Thyroid gland (tissue), 4 donors: Measurements from ENCODE around the gene CAMK1D.

Source experiments
- POLR2A ChIP-seq, 2 donors: fragments of 450-650 bp; IDR thresholded peaks; one replicate each; pipeline ENCODE4 v1.6.1; 2017; ENCODE audit warnings: antibody characterized with exemption in 2 of 2, mild to moderate bottlenecking in 2 of 2, moderate library complexity in 1 of 2
- TF ChIP-seq, protein P1 (sequence below), 6 experiments: fragments of 200-600 bp in 3 of 6; fragments of 450-650 bp in 3 of 6; sonication (generic) in 3 of 6; IDR thresholded peaks; one replicate each; pipeline ENCODE4 v1.5.1; 2016 to 2019; ENCODE audit warnings: antibody characterized with exemption in 6 of 6, mild to moderate bottlenecking in 2 of 6, inconsistent platforms in 1 of 6, moderate library complexity in 1 of 6

DNA sequence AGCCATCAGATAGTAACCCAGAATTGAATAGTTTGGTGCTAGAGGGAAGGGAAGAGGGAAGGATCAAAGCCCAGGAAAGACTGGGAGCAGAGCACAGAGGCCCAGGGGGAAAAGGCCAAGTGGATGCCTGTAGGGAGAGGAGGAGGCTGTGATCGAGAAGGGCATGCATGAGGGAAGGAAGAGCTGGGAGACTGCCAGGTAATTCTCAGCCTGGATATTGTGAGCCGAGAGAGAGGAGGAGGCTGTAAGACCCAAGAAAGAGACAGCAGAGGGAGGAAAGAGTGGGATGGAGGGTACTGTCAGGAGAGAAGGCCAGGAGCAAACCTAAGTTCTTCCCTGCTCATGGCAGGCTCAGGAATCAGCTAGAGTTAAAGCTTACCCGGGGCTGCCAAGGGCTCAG is 474.0 kb downstream of the CAMK1D start:
- no peak for TF ChIP-seq POLR2A (IDR thresholded peaks at IDR 0.05)
- TF ChIP-seq, protein P1, sequence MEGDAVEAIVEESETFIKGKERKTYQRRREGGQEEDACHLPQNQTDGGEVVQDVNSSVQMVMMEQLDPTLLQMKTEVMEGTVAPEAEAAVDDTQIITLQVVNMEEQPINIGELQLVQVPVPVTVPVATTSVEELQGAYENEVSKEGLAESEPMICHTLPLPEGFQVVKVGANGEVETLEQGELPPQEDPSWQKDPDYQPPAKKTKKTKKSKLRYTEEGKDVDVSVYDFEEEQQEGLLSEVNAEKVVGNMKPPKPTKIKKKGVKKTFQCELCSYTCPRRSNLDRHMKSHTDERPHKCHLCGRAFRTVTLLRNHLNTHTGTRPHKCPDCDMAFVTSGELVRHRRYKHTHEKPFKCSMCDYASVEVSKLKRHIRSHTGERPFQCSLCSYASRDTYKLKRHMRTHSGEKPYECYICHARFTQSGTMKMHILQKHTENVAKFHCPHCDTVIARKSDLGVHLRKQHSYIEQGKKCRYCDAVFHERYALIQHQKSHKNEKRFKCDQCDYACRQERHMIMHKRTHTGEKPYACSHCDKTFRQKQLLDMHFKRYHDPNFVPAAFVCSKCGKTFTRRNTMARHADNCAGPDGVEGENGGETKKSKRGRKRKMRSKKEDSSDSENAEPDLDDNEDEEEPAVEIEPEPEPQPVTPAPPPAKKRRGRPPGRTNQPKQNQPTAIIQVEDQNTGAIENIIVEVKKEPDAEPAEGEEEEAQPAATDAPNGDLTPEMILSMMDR (IDR thresholded peaks at IDR 0.05): no peak
